Stimulated activated CD8-positive, alpha-beta memory T cell treated with anti-CD3 and anti-CD28 coated beads, Interleukin-12 subunit alpha, Interleukin-12 subunit beta, amount 100 ng/mL, for 24 hours (primary cell): ENCODE results near the gene SUZ12.
"Not testable (repeated sequence)": the region's sequence is repeated elsewhere in the genome, so short reads cannot be mapped to it uniquely, and the experiment has no call there.

ENCODE experiments used
- DNase-seq: peaks from one replicate; pipeline ENCODE4 v3.0.0-alpha.2; 2020; ENCODE audit errors: extremely low read depth

The SUZ12 gene

DNA sequence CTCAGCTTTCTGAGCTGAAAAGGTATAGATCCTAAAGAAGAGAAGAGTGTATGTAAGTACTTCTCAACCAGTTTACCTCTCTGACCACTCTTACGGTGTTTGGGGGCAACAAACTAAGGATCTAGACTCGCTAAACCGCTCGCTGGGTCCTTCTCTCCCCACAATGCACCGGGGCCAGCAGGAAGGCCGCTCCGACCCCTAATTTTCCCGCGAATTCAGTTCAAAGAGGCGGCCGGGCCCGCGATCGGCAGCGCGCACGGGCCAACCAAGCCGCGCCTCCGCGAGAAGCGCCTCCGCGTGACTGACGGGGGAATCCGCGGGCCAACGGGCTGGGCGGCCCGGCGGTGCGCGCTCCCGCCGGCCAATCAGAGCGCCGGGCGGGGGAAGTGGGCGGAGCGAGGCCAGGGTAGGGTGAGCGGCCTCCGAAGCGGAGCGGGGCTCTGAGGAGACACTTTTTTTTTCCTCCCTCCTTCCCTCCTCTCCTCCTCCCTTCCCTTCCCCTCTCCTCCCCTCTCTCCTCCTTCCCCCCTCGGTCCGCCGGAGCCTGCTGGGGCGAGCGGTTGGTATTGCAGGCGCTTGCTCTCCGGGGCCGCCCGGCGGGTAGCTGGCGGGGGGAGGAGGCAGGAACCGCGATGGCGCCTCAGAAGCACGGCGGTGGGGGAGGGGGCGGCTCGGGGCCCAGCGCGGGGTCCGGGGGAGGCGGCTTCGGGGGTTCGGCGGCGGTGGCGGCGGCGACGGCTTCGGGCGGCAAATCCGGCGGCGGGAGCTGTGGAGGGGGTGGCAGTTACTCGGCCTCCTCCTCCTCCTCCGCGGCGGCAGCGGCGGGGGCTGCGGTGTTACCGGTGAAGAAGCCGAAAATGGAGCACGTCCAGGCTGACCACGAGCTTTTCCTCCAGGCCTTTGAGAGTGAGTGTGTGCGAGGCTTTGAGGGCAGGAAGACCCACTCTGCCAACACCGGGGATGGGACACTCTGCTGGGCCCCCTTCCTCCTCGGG lies at the start of gene SUZ12:
Gene SUZ12 (plus strand): TSS at position 393 of the 995 bp plus-strand sequence. CDS start 240 bp downstream, at position 633.
- peak; percentile 58 for DNase-seq

DNA sequence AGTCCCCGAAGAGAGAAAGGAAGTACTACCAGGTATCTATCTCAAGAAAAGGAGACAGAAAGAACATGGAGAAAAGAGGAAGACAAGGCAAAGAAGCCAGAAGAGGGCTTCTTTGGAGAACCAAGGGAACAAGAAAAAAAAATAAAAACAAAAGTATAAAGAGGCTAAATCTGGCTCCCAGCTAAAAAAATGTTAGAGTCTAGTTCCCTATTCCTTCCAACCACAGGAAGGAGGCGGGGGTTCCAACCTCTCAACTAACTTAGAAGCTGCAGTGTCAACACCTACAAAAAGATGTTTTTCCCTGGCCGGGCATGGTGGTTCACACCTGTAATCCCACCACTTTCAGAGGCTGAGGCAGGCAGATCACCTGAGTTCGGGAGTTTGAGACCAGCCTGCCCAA lies 48.7 kb upstream of the SUZ12 start:
- no peak for DNase-seq

DNA sequence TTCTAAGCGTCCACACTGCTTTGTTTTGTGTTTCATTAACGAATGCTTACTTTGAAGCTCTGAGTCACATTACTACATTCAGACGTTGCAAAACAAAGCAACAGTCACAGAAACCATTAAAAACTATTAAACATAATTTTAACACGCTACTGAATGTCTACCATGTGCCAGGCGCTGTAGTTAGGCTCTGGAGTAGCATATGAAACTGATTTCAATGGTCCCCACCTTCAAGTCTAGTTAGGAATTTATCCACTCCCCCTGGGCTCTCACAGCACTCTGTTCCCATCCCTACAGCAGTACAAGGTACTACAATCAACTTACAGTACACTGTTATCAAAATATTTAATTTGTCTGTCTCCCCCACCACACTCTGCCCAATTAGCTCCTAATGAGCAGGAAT lies 35.9 kb upstream of the SUZ12 start:
- no peak for DNase-seq

DNA sequence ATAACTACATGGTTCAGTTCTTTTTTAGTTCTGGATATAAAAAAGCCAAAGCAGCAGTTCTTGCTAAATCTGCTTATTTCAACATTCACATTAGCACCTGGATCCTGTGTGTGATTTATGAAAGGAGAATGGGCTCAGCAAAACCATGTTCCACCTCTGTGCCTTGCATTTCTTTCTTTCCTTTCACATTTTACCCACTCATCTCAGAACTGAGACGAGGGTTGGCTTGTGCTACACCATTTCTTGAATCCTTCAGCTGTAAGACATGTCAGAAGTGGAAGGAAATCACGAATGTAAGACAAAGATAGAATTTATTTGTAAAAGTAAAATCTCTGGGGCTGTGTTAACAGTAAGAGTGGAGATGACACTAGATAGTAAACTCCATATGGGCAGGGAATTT lies 34.1 kb upstream of the SUZ12 start:
- DNase-seq = no peak

DNA sequence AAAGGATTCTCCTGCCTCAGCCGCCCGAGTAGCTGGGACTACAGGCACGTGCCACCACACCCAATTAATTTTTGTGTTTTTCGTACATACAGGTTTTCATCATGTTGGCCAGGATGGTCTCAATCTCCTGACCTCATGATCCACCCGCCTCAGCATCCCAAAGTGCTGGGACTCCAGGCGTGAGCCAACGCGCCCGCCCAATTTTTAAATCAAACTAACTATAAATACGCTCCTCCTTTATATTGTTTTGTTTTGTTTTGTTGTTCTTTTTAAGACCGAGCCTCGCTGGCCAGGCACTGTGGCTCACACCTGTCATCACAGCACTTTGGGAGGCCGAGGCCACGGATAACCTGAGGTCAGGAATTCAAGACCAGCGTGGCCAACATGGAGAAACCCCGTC lies 33.4 kb upstream of the SUZ12 start:
- no peak for DNase-seq

DNA sequence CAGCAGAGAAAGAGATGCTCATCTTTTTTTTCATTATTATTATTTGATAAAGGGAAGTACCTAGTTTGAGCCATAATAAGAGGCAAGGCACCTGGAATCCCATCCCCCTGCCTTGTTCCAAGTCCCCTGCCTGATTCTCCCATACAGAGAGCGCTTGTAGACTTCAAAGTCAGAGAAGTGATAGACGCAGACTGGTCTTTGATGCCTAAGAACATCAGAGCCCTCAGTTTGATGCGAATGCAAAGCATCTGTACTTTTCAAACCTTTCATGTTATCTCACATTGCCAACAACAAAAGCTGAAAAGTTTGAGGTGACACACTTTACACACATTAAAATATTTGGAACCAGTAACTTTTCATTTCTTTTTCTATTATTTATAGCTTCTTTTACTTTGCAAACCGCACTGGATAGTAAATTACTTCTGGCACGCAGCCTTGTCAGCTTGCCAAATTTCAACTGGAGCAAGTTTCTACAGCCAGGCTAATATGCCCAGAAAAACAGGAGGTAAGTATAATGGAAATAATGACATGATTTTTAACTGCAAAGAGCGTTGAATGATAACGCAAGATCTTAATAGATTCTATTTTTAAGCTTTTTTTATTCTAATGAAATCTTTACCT lies 29.4 kb upstream of the SUZ12 start:
- DNase-seq = no peak

DNA sequence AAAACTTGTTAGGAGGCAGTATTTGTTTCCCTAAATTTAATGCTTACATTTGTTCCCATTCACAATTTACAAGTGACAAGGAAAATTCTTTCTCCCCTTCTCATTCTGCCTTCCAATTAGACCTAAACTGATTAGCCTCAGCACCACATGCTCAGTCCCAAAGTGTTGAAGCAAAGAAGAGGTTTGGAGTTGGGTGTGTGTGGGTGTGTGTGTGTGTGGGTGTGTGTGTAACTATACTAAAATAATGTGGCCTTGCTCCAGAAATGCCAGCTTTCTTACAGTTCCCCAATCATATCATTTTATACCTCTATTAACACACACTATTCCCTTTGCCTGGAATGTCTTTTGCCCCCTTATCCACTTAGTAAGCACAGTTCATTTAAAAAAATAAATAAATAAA lies 28.4 kb upstream of the SUZ12 start:
- DNase-seq = no peak

DNA sequence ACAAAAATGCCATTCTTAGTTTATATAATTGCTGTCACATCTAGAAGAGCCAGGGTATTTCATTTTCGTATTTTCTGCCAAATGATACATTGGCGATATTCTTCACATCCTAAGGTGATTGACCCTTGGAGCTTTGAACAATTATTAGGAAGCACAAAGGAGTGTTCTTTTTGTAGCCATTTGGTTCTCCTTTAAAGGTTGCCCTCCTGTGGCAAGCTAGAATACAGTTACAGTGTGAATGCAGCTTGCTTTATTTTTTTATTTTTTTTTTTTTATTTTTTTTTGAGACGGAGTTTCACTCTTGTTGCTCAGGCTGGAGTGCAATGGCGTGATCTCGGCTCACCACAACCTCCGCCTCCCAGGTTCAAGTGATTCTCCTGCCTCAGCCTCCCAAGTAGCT lies 24.1 kb upstream of the SUZ12 start:
- DNase-seq = not testable (repeated sequence)

DNA sequence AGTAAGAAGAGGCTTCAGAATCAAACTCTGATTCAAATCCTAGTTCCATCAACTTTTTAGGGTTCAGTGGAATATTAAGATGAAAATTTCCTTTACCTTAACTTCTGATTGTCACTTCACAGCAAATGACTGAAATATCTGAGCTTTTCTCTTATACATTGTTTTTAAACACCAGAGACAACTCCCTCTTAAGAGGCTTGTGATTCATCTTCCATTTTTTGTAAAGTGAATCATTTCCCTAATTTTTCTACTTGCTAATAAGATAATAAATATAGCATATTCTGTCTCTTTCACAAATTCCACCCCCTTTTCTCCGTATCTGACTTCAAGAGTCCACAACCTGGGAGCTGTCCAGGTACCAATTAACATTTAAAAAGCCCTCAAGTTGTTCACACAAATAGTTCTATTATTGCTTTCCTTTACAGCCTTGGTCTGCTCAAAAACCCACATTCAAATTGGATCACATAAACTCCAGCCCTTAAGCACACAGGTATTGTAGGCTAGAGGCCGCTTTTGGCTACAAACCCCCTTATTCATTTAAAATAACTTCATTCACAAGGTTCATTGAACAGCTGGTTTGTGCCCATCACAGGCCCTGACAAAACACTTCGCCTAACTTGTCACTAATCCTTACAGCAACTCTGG lies 21.2 kb upstream of the SUZ12 start:
- no peak for DNase-seq

DNA sequence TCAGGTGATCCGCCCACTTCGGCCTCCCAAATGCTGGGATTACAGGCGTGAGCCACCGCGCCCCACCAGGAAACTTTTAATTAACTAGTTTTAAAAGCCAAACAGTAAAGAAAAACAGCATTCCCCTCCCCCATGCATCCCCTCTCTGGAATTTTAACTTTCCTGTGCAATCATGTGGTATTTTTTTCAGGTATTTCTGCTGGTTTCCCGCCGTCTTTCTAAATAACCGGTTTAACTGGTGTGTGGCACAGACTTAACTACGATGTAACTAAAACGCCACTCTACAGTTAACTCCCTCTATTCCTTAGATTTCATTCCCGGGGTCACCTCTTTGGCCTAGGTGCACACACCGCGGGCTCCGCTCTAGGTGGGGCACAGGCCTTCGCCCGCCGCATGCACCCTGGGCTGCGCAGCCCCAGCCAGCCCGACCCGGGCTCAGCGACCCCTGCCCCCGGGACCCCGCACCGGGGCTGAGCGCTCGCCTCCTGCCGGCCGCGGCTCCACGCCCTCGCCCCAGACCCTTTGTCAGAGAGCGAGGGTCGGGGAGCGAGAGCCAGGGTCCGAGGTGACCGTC lies 20.2 kb upstream of the SUZ12 start:
- DNase-seq = no peak

DNA sequence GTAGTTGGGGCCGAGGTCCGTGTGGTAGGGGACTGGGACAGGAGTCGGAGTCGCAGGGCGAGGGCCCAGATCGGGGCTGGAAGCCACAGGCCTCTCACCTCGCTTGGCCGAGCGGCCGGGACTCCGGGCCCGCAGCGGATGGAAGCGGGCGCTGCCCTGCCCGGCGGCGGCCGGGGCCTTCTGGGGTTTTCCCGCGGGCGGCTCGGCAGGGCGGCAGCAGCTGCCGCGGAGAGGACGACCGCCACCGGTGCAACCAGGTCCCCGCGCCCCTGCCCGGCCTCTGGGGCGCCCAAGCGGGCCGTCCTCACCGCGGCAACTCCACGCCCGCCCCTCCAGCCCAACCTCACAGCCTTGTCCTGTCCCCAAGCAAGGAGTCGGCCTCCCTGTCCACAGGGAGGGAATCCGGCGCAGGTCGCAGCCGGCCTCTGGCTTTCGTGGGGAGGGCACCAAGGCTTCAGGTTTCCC lies 19.7 kb upstream of the SUZ12 start:
- DNase-seq = no peak

DNA sequence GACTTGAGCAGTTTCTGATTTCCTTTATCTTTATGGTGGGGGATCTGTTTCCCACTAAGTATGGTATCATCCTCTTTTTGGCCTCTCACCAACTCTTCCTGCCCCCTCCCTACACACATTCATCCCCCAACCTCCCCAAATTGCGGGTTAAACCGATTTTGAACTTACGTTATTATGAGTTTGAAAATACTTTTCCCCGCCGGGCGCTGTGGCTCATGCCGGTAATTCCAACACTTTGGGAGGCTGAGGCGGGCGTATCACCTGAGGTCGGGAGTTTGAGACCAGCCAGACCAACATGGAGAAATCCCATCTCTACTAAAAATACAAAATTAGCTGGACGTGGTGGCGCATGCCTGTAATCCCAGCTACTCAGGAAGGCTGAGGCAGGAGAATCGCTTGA lies 19.1 kb upstream of the SUZ12 start:
- DNase-seq = not testable (repeated sequence)

DNA sequence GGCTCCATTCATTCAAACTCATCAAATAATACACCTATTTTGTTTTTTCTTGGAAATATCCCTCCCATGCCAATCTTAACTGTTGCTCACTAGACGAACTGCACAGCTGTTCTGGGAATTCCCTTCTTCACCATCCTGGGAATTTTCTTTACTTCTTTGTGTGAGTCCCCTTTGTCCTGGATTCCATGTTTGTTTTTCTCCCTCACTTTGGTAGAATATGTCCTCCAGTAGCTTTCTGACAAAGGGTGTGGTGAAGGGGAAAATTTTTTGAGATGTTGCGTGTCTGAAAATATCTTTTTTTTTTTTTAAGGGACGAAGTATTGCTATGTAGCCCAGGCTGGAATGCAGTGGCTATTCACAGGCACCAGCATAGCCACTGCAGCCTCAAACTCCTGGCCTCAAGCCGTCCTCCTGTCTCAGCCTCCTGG lies 18.1 kb upstream of the SUZ12 start:
- DNase-seq = no peak

DNA sequence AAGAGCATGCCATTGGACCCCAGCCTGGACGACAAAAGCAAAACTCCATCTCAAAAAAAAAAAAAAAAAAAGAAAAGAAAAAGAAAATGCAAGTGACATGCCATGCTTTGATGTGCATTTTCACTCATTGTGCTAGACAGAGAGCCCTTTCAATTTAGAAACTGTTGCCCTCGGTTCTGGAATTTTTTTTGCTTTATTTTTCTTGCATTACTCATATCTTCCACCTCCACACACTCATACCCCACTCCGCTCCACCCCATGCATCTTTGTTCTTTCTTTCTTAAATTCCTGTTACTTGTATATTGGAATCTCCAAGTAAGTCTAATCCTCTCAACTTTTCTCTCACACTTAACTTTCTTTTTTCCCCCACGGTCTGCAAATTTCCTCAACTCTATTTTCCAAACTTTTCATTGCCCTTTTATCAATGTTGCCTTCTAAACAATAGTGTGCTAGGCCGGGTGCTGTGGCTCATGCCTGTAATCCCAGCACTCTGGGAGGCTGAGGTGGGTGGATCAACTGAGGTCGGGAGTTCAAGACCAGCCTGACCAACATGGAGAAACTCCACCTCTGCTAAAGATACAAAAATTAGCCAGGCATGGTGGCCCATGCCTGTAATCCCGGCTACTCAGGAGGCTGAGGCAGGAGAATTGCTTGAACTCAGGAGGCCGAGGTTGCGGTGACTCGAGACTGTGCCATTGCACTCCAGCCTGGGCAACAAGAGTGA lies 16.8 kb upstream of the SUZ12 start:
- no peak for DNase-seq

DNA sequence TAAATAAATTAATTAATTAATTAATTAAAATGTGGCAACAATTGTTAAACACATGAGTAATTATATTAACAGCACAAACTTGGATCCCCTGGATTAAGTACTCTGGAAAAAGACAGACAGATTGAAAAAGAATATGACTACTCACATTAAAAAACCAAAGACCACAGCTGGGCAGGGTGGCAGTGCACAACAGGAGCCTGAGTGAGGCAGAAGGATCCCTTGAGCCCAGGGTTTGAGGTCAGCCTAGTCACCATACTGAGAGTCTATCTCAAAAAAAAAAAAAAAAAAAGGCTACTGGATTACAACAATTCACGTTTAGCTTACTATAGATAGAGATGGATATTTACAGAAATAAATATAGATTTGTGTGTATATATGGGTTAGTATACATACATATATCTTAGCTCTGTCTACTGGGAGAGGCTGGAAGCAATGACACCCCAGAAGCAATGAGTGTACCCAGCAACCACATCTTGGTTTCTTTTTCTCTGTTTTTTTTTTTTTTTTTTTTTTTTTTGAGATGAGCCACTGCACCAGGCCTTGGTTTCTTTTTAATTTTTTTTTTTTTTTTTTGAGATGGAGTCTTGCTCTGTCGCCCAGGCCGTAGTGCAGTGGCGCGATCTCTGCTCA lies 10.6 kb upstream of the SUZ12 start:
- no peak for DNase-seq

DNA sequence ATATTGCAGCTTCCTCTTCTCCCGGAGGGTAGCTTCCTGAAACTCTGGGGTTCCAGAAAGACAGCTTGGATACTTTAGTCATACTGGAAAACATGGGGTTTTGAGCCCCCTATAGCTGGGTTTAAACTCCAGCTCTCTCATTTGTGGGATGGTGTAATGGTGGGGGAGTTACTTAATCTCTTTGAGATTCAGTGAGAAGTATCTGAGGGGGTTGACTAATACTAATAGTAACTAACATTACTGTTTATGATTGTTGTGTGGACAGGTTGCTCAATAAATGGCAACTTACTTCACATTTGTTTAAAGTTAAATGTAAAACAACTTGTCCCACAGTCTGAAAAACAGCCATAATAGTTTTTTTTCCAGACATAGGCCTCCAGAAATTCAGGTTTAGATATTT lies 5.1 kb upstream of the SUZ12 start:
- DNase-seq = no peak

DNA sequence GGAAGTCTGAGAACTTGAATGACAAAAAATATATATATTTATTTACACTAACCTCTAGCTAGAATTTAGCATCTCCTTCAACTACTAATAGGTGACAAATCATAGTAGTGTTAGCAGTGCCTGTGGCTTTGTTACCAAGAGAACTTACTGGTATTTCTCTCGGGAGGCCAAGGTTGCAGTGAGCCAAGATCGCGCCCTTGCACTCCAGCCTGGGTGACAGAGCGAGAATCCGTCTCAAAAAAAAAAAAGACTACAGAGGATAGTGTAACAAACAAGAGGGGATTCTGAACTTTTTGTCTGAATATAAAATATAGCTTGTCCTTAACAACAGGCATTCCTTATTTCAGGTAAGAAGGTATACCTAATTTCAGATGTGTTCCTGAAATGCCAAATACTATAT lies 1.3 kb upstream of the SUZ12 start:
- no peak for DNase-seq

DNA sequence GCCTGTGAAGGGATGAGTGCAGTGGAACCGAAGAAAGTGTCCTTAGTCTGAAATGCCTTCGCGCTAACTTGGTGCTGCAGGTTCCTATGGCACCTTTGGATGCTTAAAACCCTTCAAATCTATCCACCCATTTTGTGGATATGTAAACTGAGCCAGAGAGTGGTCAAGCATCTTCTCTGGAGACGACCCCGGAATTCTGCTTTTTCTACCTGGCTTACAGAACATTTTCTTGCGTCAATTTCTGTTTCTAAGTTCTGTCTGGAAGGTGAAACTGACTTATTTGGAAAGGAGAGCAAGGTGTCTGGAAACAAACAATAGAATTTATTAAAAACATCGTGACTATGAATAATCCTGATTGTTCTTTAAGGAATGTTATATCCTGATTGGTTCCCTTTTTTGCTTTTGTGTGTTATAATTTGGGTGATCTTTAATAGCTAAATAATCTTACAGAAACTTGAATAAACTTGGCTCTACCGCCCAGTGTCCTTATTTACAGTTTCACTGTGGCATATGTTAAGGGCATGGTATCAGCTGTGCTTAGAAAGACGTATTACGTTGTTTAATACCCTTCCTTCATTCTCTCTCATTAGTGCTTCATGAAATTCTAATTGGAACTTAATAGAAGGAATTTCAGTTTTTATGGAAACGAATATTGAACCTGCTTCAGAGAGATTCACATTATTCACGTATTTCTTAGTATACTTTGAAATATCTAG lies 1.3 kb downstream of the SUZ12 start:
- DNase-seq = not testable (repeated sequence)

DNA sequence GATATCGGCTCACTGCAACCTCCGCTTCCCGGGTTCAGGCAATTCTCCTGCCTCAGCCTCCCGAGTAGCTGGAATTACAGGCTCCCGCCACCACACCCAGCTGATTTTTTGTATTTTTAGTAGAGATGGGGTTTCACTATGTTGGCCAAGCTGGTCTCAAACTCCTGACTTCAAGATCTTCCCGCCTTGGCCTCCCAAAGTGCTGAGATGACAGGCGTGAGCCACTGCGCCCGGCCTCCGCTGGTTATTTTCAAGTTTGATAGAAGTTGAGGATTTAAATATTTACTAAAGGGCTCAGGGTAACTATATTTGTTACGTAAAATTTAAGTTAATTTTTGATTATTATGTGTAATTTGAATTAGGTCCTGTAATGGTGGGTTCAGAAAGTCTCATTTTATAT lies 5.1 kb downstream of the SUZ12 start:
- DNase-seq = not testable (repeated sequence)

DNA sequence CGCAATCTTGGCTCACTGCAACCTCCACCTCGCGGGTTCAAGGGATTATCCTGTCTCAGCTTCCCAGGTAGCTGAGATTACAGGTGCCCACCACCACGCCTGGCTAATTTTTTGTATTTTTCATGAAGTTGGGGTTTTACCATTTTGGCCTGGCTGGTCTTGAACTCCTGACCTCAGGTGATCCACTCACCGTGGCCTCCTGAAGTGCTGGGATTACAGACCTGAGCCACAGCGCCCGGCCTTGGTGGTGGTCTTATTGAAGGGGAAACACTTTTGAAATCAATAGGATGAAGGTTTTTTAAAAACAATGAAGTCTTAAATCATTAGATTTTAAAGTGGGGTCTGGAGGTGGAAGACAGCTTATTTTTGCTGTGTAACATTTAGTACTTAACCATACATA lies 5.6 kb downstream of the SUZ12 start:
- DNase-seq = not testable (repeated sequence)
